Tibial nerve (tissue), 3 donors: Measurements from ENCODE around the gene AGPAT2.

Experiments
- POLR2A ChIP-seq, 2 donors: fragments of 450-650 bp; IDR thresholded peaks; one replicate each; pipeline ENCODE4 v1.6.1; 2017; ENCODE audit warnings: antibody characterized with exemption in 2 of 2, mild to moderate bottlenecking in 2 of 2, moderate library complexity in 2 of 2
- TF ChIP-seq, protein P1 (sequence below), 5 experiments: fragments of 200-600 bp in 3 of 5; fragments of 450-650 bp in 2 of 5; sonication (generic) in 3 of 5; IDR thresholded peaks; one replicate each; pipeline ENCODE4 v1.5.1; 2016 to 2019; ENCODE audit warnings: antibody characterized with exemption in 5 of 5, mild to moderate bottlenecking in 3 of 5, moderate library complexity in 2 of 5

- TF ChIP-seq, protein P1, sequence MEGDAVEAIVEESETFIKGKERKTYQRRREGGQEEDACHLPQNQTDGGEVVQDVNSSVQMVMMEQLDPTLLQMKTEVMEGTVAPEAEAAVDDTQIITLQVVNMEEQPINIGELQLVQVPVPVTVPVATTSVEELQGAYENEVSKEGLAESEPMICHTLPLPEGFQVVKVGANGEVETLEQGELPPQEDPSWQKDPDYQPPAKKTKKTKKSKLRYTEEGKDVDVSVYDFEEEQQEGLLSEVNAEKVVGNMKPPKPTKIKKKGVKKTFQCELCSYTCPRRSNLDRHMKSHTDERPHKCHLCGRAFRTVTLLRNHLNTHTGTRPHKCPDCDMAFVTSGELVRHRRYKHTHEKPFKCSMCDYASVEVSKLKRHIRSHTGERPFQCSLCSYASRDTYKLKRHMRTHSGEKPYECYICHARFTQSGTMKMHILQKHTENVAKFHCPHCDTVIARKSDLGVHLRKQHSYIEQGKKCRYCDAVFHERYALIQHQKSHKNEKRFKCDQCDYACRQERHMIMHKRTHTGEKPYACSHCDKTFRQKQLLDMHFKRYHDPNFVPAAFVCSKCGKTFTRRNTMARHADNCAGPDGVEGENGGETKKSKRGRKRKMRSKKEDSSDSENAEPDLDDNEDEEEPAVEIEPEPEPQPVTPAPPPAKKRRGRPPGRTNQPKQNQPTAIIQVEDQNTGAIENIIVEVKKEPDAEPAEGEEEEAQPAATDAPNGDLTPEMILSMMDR (IDR thresholded peaks at IDR 0.05) = no peak
- TF ChIP-seq POLR2A (IDR thresholded peaks at IDR 0.05) = no peak
Measured at GRCh38 chr9:136662656-136663581, 24.3 kb downstream of the AGPAT2 start, which contains the start of gene EGFL7.
